NCI-H146 treated with DMSO at 0.1 percent for 48 hours (cell line): Measurements from ENCODE around the gene SYTL1.
A peak's percentile ranks its signal among the peaks of the same experiment; 100 is the strongest.
"Not testable (repeated sequence)": the region's sequence is repeated elsewhere in the genome, so short reads cannot be mapped to it uniquely, and the experiment has no call there.

ENCODE experiments used
- DNase-seq: peaks from one replicate; lab custom pipeline; 2025; ENCODE audit not compliant: unreplicated experiment; lab: John Stamatoyannopoulos, UW

The SYTL1 gene

GRCh38 chr1:27383039-27383605 lies 41.3 kb downstream of the SYTL1 start, which contains the start of gene CD164L2:
CD164L2 (minus strand) TSS chr1:27383333; CDS start chr1:27383239, 94 bp downstream.
- DNase-seq = no peak

DNA sequence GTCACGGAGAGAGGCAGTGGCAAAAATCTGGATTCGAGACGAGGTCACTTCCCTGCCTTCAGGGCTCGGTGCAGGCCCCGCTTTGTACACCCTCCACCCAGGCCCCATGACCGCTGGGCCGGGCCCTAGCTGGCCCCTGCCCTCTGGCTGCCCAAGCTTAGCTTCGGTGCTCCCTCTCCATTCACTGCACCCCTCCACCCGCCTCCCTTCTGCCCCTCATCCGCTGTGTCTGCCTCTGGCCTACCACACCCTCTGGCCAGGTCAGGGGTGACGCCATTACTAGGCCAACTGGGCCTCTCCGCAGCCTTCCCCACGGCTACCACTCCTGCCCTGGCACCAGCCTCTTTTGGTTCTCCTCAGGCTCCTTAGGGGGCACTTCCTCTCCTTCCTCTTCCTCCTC lies 41.8 kb downstream of the SYTL1 start:
- no peak for DNase-seq

DNA sequence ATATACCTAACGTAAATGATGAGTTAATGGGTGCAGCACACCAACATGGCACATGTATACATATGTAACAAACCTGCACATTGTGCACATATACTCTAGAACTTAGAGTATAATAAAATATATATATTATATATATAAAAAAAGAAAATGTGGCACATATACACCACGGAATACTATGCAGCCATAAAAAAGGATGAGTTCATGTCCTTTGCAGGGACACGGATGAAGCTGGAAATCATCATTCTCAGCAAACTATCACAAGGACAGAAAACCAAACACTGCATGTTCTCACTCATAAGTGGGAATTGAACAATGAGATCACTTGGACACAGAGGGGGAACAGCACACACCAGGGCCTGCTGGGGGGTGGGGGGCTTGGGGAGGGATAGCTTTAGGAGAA lies 43.0 kb downstream of the SYTL1 start:
- not testable (repeated sequence) for DNase-seq

DNA sequence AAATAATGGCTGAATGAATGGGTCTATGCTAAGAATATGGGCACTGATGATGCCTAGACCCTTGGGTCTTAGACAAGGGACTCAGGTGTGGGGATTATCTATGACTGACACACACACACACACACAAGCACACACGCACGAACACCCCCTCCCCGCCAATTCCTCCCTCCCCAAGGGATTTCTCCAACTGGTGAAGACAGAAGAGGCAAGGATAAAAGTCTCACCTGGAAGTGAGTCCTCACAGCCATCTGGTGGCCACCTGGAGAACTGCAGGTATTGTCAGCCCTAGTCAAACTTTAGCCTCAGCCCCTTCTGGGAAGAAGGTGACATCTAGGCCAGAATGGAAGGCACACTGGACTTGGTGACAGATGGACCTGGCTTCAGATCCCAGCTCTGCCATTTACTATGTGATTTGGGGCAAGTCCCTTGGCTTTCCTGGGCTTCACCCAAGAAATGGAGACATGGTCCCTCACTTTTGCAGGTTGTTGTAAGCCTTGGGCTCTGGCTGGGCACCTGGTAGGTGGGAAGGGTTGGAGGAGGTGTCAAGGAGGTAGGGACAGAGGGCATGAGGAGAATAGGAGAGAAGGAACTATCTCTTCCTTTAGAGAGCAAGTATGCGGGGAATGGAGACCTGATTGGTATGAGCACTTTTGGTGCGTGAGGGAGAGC lies 46.6 kb downstream of the SYTL1 start:
- no peak for DNase-seq

GRCh38 chr1:27391511-27392095 lies 49.8 kb downstream of the SYTL1 start:
- no peak for DNase-seq

GRCh38 chr1:27392096-27392777 lies 50.4 kb downstream of the SYTL1 start, which contains the start of gene GPR3:
GPR3 (plus strand) TSS chr1:27392622; CDS start chr1:27393799, 1,177 bp downstream.
- DNase-seq = peak; percentile 58

DNA sequence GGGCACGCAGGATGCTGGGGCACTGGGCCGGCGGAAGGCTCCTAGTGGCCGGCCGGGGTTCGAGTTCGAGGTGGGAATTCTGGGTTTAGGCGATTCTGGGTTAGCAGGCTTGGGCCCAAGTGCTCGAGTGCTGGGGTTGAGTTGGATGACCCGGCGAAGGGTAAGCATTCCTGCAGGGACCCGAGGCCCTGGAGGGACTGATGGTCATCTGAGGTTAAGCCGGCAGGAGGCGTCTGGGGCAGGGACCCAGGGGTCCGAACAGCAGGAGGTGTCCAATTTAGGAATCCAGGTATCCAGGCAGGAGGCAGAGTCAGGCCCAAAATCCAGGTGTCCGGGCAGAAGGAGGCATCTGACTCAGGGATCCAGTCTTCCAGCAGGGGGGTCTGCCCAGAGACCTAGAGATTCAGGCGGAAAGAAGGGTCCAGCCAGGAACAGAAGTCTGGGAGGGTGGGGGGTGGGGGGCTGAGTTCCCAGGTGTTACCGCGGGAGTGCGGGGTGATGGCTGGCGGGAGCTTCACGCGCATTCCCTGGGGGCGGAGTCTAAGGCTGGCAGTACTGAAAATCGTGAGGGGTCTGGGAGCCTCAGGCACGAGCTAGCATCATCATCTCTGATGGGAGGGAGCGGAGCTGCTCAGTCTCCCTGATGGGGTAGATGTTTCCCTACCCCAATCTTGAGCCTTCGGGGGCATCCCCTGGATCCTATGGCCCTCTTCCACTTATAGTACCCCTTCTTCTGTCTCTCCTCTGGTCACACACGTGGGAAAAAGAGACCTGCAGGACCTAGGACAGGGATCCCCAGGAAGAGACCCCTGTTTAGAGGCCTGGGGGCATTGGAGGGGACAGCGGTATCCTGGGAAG lies 51.2 kb downstream of the SYTL1 start:
- DNase-seq = no peak

DNA sequence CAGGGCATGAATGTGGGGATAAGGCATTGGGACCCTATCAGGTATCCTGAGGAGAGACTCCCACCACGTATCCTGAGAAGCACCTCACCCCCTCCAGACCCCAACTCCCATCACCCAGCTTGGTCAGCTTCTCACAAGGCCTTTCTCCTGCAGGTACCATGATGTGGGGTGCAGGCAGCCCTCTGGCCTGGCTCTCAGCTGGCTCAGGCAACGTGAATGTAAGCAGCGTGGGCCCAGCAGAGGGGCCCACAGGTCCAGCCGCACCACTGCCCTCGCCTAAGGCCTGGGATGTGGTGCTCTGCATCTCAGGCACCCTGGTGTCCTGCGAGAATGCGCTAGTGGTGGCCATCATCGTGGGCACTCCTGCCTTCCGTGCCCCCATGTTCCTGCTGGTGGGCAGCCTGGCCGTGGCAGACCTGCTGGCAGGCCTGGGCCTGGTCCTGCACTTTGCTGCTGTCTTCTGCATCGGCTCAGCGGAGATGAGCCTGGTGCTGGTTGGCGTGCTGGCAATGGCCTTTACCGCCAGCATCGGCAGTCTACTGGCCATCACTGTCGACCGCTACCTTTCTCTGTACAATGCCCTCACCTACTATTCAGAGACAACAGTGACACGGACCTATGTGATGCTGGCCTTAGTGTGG lies 51.9 kb downstream of the SYTL1 start:
- DNase-seq = no peak

DNA sequence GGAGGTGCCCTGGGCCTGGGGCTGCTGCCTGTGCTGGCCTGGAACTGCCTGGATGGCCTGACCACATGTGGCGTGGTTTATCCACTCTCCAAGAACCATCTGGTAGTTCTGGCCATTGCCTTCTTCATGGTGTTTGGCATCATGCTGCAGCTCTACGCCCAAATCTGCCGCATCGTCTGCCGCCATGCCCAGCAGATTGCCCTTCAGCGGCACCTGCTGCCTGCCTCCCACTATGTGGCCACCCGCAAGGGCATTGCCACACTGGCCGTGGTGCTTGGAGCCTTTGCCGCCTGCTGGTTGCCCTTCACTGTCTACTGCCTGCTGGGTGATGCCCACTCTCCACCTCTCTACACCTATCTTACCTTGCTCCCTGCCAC lies 52.4 kb downstream of the SYTL1 start:
- DNase-seq = no peak

GRCh38 chr1:27394925-27395324 lies 53.1 kb downstream of the SYTL1 start:
- DNase-seq = no peak

GRCh38 chr1:27395441-27396195 lies 53.8 kb downstream of the SYTL1 start:
- peak; percentile 40 for DNase-seq

GRCh38 chr1:27397110-27397509 lies 55.3 kb downstream of the SYTL1 start:
- DNase-seq = no peak

DNA sequence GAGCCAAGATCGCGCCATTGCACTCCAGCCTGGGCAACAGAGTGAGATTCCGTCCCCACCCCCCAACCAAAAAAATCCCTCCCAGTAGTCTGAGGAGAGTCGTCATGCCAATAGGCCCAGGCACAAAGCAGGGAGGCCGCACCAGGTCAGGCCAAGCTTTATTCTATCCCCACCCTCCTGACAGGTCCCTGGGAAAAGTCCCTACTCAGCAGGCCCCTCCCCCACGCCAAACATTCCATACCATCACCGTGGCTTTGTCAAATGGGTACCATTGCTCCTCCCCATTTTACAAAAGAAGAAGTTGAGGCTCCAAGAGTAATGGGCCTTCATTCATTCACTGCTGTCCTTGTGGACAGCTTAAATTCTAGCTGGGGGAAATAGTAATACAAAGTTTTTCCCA lies 55.9 kb downstream of the SYTL1 start:
- no peak for DNase-seq

DNA sequence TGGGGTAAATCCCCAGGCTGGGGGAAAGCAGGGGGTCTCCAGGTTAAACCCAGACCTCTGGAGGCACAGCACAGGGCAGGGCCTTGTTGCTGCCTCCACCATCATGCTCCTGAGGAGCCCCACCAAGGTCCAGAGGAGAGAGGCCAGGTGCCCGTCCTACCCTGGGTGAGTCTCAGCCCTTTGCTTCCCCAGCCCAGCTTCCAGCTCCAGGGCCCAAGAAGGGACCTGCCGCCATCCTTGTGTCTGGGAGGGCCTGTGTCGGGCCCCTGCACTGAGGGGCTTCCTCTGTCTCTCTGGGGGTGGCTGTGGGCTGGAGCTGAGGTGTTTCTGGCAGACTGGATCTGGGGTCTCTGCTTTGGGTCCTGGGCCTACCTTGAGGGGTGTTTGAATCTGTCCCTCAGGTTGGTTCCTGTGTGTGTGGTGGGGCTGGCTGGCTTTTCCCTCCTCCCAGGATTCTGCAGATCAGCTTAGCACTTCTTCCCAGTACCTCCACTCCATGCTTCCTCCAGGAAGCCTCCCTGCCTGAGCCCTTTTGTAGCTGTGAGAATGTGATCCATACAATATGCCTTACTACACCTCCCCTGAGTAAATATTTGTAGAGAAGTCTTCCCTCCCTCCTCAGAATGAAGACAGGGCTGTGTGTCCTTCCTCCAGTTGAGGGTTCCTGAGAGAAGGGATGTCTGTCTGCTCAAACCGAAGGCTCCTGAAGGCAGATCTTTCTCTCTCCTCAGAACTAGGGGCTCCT lies 56.8 kb downstream of the SYTL1 start:
- DNase-seq = no peak

DNA sequence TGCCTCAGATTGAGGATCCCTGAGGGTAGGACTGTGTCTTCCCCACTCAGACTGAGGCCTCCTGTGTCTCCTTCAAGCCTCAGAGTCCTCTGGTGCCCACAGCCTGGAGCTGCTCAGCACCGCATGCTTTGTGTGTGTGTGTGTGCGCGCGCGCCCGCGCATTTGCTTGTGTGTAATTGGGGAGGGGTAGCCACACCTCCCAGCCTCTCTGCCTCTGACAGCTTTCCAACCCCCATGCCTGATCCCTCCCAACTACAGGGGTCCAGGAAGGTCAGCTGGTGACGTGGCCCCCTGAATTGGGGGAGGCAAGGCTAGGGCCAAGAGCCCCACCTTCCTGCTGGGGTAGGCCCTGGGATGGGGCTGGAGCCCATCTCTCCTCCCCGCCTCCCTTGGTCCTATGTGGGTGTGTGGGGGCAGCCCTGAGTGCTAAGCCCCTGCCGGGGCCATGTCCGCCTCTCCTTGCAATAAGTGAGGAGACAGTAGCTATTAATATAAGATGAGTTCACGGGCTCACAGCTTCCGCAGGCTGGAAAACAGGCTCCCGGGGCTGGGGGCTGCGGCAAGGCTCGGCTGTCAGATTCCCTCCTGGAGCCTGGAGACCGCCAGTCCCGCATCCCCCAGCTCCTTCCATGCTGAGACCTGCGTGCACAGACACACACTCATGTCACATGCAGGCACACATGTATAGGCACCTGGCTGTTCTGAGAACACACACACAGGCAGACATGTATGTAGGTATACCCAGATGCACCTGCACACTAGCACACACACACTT lies 57.6 kb downstream of the SYTL1 start:
- DNase-seq = no peak

DNA sequence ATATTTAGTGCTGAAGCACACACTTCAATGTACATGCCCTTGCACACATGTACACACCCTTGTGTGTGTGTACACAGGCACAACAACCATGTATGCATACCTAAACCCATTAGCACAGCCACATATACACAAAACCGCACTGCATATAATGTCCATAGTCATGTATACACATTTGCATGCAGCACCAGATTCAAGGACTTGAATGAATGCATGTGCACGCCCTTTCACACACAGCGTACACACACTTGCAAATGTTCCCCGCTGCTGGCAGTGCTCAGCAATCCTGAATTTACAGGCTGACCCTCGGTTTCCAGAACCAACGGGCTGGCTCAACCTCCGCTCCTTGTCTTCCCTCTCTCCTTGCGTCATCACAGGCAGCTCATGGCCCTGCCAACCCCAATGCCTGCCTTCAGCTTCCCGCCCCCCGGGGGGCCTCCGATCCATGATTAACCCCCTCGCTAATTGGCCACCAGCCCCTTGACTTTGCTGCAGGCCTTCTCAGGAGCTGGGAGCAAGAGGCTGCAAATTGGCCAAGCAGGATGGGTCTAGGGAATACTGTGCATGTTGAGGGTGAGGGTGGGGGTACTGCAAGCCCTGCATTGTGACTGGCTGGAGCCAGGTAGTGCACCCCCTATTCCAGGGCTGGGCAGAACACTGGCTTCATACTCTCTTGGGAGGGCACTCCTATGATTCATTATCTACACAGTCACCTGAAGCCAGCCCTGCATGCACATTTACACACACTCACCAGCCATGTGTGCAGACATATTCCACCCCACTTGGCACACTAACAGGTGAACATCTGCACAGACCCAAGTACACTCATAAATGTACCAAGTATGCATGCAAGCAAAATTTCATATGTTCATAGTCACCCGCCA lies 58.5 kb downstream of the SYTL1 start:
- DNase-seq = no peak

DNA sequence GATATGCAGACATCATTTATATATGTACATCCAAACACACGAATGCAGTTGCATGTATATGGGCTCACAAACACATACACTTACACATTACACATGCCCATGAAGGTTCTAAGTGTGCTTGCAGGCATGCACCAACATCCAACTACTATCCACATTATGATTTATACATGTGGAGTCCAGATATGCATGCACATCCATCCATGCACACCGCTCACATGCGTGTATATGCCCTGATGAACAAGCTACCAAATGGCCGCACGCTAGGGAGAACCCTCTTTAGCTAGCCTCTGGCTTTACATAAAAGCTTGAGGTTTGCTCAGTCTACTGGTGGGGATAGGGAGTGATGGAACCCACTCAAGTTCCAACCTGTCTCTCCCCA lies 59.1 kb downstream of the SYTL1 start:
- DNase-seq = no peak
